Activated effector memory CD4-positive, alpha-beta T cell treated with Interleukin-2 at 50 U/mL for 16 hours (primary cell): ENCODE data around the gene SUSD6.

Experiments used
- DNase-seq: peaks from one replicate; pipeline ENCODE4 v3.0.0-alpha.2; 2020

The SUSD6 gene

DNA sequence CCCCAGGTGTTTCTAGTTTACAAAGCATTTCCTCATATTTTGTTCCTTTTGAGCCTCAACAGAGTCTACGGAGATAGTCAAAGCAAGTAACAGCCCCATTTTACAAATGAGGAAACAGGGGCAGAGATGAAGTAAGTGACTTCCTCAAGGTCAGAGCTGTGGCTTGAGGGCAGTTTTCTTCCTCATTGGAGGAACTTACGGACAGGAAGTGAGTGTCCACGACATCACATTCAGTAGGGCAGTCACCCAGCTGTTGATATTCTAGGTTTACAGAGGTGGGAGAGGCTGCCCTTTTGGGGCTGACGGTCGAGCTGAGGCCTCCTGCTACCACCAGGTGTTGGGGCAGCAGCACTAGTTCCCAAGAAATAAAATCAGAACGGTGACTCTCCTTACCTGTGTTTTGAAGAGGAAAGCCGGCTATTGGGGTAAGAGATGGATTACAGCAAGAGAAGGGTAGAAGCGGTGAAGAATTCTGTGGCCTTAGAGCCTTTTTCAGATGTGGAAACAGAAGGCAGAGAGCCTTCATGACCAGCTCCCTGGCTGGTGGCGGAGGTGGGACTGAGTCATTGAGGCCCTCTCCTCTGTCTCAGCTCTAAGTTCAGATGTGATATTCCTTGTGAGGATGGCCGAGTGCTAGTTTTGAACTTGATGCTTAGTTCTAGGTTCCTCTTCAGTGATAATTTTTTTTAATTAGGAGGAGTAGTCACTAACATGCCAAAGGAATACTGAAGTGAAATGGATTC, 41.7 kb downstream of the SUSD6 start:
- no peak for DNase-seq

DNA sequence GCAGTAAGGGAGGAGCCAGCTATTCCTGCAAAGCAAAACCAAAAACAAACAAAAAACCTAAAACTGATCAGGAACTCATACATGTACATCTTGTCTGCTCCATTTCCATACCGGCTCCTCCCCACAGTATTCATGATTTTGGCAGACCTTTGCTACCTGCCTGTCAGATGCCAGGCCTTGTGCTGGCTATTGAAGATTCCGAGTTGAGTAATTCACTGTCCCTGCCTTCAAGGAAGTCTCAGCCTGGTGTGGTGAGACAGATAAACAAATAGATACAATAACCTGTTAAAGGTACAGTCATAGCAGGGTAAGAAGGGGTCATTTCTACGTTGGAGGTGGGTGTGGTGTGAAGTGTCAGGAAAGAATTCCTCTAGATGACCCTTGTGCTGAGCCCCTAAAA, 42.7 kb downstream of the SUSD6 start:
- DNase-seq: no peak

- no peak for DNase-seq
These were observed 46.6 kb downstream of the SUSD6 start for GRCh38 chr14:69657950-69658355.

DNA sequence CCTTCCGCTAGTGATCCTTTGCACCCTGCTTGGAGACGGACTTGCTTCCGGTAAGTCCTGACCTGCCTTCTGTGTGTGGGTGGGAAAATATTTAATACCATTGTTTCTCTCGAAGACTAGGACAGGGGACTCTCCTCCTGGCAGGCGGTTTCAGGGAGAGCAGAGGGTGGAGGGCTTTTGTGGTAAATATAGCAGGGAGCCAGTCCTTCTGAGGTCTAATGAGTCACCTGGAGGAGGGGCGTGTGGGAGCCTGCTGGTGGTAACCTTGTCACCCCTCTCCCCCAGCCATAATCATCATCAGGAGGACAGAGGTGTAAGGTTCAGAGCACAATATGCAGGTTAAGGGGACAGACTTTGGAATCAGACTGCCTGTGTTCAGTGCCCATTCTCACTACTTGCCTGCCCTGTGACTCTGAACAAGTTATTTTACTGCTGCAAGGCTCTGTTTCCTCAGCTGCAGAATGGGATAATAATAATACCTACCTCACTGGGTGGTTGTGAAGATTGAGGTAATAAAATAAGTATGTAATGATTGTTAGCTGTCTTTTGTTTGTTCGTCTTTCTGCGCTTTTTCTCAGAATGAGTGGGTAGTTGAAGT, 47.4 kb downstream of the SUSD6 start:
- no peak for DNase-seq

GRCh38 chr14:69660344-69661193, 49.2 kb downstream of the SUSD6 start:
- DNase-seq: no peak

DNA sequence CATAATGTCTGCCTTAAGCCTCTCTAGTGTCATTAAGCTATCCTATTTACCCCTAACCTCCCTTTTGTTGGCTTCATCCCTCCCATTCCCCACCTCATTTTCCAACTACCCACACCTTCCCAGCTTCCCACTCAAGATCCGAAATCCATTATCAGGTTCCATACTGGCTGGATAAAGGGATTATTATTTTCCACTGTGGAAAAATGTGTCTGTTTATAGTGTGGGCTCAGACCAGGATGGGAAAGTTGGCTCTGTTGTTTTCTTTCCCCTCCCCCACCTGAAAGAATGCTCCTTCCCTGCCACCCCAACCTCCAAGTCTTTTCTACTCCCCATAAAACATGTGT, 49.8 kb downstream of the SUSD6 start:
- DNase-seq: no peak

GRCh38 chr14:69662636-69663299, 51.4 kb downstream of the SUSD6 start:
- no peak for DNase-seq

- no peak for DNase-seq
These were observed 51.9 kb downstream of the SUSD6 start for GRCh38 chr14:69663300-69663643.

GRCh38 chr14:69664265-69664664, 52.9 kb downstream of the SUSD6 start:
- DNase-seq: no peak

DNA sequence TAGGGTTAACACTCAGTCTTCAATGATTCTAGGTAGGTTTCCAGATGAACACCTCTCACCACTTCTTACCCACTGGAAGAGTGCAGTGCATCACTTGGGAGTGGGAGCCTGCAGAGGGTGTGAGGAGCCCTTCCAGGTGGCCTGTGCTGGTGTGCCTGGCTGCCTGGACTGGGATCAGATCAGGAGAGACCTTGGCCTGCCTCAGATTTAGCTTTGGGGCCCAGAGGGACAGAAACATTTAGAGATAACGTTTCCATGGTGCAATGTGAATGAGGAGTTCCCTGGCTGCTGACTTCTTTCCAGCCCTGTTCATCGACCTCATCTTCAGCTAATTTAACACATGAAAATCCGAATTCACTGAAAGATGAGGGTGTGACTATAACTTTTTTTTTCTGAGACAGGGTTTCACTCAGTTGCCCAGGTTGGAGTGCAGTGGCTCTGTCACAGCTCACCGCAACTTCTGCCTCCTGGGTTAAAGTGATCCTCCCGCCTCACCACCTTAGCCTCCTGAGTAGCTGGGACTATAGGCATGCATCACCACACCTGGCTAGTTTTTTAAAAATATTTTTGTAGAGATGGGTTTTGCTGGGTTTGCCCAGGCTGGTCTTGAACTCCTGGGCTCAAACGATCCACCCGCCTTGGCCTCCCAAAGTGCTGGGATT, 53.6 kb downstream of the SUSD6 start:
- DNase-seq: no peak

- no peak for DNase-seq
These were observed 54.2 kb downstream of the SUSD6 start for GRCh38 chr14:69665631-69666030.

DNA sequence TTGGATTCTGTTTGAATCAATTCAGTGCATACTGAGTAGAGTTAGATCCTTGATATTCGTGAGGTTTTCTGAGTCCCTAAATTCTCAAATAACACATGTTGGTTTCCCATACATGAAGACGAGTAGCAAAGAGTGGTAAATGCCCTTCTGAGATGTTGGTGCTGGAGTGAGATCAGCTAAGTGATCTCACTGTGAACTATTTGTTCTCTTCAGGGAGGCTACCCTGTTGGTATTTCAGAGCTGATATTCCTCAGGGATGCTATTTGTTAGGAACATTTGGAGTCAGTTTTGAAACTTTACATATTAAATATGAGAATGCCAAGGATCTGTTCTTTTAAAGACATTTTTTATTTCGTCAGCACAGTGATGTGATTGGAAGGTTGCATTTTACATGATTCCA, 54.7 kb downstream of the SUSD6 start:
- DNase-seq: no peak

DNA sequence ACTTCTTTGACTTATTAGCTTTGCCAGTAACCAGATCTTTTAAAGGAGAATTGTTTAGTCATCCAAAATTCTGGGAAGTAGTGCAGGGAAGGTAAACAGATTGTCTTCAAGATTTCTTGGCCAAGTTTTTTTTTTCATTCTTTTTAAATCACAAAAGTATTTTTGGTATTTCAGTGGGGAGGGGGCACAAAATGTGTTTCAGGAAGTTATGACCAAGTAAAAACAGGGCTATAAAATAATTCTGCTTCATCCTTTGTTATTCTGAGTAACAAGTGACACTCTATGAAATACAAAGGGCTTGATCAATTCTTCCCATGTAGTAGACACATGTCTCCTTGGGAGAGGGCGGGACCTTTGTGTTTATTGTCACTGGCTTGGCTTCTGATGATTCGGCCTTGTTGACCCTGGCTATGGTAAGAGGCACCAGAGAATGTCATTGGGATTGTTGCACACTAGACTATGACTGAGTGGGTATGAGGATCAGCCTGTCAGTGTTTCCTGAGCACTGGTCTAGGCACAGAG, 55.4 kb downstream of the SUSD6 start:
- no peak for DNase-seq

GRCh38 chr14:69667938-69668335, 56.5 kb downstream of the SUSD6 start:
- no peak for DNase-seq

GRCh38 chr14:69669375-69669774, 58.0 kb downstream of the SUSD6 start:
- DNase-seq: no peak

GRCh38 chr14:69670093-69670492, 58.7 kb downstream of the SUSD6 start:
- DNase-seq: no peak

DNA sequence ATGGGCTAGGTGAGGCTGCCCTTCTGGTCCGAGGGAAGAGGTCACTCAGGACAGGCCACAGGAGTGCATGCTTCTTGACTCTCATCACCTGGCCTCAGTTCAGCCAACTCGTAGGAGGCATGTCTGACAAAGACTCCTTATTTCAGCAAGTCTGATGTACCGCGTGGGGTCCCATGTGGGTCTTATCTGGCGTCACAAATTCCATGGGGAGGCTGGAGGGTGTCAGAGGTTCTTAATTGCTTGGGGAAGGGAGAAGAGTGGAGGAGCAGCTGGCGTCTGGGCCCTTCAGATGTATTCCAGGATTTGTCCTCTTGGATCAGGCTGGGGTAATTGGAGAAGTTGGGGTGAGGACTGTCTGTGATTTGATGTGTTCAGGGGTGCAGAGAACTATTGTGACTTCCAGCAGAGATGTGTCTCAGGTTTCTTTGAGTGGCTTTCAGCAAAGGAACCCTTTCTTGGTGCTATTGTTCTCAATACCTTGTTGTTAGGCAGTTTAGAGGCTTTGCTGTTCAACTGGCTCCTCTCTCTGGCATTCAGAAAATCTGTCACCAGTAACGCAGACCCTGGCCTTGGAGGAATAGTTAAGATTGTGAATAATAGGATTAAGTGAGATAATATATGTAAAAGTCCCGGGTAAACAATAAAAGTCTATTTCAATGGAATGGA, 60.1 kb downstream of the SUSD6 start:
- no peak for DNase-seq

DNA sequence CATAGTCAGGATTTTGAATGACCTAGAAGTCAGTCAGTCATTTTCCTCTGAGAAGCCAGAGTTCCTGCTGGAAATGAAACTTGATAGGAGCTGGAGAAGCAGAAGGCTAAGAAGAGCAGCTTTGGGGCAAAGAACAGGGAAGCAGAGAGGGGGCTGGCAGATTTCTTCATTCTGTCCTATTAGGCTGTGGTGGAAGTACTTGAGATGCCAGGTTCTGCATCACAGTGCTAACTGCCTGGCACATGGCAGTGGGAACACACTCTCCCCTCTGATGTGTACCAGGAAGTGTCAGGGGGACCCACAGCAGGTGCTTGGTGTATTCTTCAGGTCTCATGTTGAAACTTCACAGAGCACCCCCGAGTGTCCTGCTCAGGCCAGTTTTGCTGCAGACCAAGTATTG, 61.0 kb downstream of the SUSD6 start:
- no peak for DNase-seq

GRCh38 chr14:69673104-69673503, 61.7 kb downstream of the SUSD6 start:
- no peak for DNase-seq

DNA sequence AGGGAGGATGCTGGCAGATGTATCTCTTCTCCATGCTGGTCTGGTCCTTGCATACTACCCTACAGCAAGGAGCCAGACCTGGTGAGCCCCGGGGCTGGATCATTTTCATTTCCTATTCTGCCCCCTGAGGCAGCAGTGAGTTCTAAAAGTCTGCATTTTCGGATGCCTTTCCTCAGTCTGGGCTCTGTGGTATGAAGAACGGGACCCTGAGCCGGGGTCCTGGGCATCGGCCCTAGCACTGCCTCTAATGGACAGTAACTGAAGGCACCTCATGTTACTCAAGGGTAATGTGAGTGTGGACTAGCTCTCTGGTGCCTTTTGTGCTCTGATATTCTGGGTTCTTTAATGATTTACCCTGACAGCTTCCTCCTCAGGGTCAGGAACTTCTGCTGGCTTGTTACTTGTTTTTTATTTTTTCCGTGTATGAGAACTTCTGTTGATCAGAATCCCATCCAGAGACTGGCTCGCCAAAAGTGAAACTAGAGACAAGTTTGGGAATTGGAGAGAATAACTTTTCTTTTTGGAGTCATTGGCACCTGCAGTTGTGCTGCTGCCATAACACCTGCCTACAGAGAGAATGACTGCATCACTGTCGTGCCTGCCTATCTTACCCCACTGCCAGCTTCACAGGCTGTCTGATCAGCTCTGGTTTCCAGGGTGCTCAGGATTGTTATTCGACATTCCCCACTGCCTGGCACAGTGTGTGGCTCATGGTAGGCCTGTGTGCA, 62.3 kb downstream of the SUSD6 start:
- no peak for DNase-seq

DNA sequence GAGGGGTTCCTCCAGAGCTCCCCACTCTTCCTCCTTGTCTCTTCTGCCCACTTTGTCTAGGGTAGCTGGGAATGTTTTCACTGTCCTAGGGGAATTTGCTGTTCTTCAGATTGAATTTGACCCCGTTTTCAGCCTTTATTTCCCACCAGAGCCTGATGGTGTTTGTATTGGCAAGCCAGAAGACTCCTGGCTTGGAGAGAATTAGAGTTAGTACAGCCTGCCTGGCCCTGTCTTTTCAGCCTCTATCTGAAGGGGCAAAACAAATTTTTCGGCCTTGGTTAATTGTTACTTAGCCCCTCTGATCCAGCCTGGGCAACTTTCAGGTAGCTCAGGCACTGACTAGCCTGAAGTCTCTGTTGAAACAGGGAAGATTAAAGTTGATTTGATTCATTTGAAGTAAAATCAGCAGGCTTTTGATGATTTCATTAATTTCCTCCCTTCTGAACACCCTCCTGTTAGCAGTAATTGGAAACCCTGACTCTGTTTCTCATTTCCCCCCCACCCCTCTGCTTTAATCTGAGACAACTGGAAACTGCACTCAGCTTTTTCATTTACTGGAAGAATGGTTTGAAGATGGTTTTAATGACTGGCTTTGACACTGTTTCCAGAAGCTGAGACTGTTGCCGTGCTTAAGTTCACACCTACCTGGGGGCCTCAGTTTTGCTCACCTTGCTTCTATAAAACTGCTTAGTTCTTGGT, 63.3 kb downstream of the SUSD6 start:
- no peak for DNase-seq
